Lung (tissue), 12 donors: Measurements from ENCODE around the gene COX6A2. TPM values are rescaled to one million over a fixed set of nuclear protein-coding genes. Genes with fewer than 3 reads are reported as not detected.

ENCODE experiments used
- ATAC-seq: fragments of 200-7000 bp; cut with Tn5 transposase; one replicate; pipeline ENCODE4 v1.9.1; 2020; ENCODE audit warnings: moderate number of reproducible peaks; ENCODE audit not compliant: insufficient read depth, low FRiP score
- DNase-seq, 3 donors: peaks; one replicate each; pipeline ENCODE4 v3.0.0-alpha.2; 2013 to 2017
- H3K27ac ChIP-seq, 2 donors: one replicate each; pipeline ENCODE4 v1.5.1; 2013; ENCODE audit warnings: mild to moderate bottlenecking in 2 of 2, moderate library complexity in 2 of 2, control low read depth in 1 of 2, inconsistent platforms in 1 of 2, low read depth in 1 of 2, low read length in 1 of 2
- H3K27me3 ChIP-seq, 3 donors: one replicate each; pipeline ENCODE4 v1.5.1; 2013; ENCODE audit warnings: low read length in 2 of 3; ENCODE audit not compliant: control insufficient read depth in 3 of 3, insufficient read depth in 3 of 3
- H3K36me3 ChIP-seq, 4 donors: one replicate each; pipeline ENCODE4 v1.5.1; 2013; ENCODE audit warnings: low read length in 4 of 4, mild to moderate bottlenecking in 1 of 4, moderate library complexity in 1 of 4; ENCODE audit not compliant: control insufficient read depth in 4 of 4, insufficient read depth in 4 of 4
- H3K4me1 ChIP-seq, 5 donors: one replicate each; pipeline ENCODE4 v1.5.1; 2013; ENCODE audit warnings: low read length in 5 of 5, mild to moderate bottlenecking in 2 of 5, moderate library complexity in 1 of 5; ENCODE audit not compliant: control insufficient read depth in 5 of 5, insufficient read depth in 5 of 5
- H3K4me3 ChIP-seq: one replicate; pipeline ENCODE4 v1.5.1; 2013; ENCODE audit warnings: mild to moderate bottlenecking, control low read depth, moderate library complexity
- H3K9ac ChIP-seq, 2 donors: one replicate each; pipeline ENCODE4 v1.5.1; 2013; ENCODE audit warnings: low read length in 2 of 2, control low read depth in 1 of 2; ENCODE audit not compliant: insufficient read depth in 1 of 2
- H3K9me3 ChIP-seq, 4 donors: one replicate each; pipeline ENCODE4 v1.5.1; 2013; ENCODE audit warnings: low read length in 3 of 4, mild to moderate bottlenecking in 1 of 4, moderate library complexity in 1 of 4; ENCODE audit not compliant: control insufficient read depth in 4 of 4, insufficient read depth in 3 of 4
- WGBS, 2 donors: extraction: QIAGEN DNeasy Blood & Tissue Kit; methylation state at CpG; one replicate each; pipeline ENCODE4 v1.1.7; 2013; 5-methylcytosine and 5-hydroxymethylcytosine counted together
- polyA plus RNA-seq, 2 donors: library from polyadenylated mRNA; stranded (reverse); fragments of 200-250 nt; gene quantifications; one replicate each; pipeline ENCODE4 v1.2.1, GENCODE V29; 2013
- total RNA-seq, 2 donors: library from RNA; depleted of rRNA in 1 of 2; stranded (reverse); fragments of >200 nt in 1 of 2; gene quantifications; one replicate each; pipeline ENCODE4 v1.2.1, GENCODE V29; 2014 to 2021
- TF ChIP-seq, protein P1 (sequence below): IDR thresholded peaks from 2 replicates; pipeline ENCODE4 v1.5.1; 2012; ENCODE audit warnings: mild to moderate bottlenecking; ENCODE audit errors: control extremely low read depth, extremely low read depth
- donor health status: control.
- donor health status: control.
- donor health status: Bipolar disorder and iron deficiency.
- donor health status: healthy.
- donor health status: DM: yes; HTN: yes; CAD: no.

COX6A2 gene
- total and polyA plus RNA-seq, 4 donors, result not detected

DNA sequence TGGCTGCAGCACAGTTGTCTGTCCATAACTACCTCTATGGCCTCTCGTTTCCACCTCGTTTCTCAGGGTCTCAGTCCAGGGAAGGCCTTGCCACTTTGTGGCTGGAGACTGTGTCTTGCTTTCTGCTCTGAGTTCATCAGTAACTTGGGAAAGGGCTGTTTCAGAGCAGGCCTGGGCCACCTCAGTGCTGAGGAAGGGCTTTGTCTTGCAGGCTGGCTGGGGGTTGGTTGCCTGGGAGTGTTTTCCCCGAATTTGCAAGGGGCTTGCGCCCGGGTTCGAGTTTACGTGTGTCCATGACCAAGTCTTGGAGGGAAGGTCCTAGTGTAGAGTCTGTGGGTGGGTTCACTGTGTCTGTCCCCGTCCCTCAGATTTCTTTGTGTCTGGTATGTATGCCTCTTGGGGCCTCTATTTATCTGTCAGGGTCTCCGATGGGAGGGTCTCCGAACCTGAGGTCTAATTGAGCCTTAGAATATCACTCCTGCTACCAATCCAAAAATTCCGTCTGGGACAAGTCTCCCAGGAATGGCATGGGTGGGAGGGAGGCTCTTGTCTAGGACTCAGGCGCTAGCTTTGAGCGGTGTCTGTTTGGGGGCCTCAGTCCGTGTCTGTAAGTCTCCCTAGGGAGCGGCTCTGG lies 43.2 kb upstream of the COX6A2 start:
- Histone ChIP-seq H3K4me3 (peak overlapping the region; percentile 62), H3K9me3 (no peaks in the 10 kb centered on the region), H3K27me3 (no peaks in the 10 kb centered on the region), H3K9ac (peak overlapping the region; percentile 82 to 89), H3K27ac (peak overlapping the region; percentile 76 to 85), H3K4me1 (peaks cover 0 to 23% (median 8%) of the 10 kb centered on the region in 5 donors), H3K36me3 (peaks cover 6 to 26% (median 13%) of the 10 kb centered on the region in 4 donors)
- 41 to 53% methylated on average over 15 of the region's 15 CpGs for WGBS, 2 donors
- DNase-seq (peak in 1 of 3 donors; percentile 42), ATAC-seq (no peak)
- TF ChIP-seq, protein P1, sequence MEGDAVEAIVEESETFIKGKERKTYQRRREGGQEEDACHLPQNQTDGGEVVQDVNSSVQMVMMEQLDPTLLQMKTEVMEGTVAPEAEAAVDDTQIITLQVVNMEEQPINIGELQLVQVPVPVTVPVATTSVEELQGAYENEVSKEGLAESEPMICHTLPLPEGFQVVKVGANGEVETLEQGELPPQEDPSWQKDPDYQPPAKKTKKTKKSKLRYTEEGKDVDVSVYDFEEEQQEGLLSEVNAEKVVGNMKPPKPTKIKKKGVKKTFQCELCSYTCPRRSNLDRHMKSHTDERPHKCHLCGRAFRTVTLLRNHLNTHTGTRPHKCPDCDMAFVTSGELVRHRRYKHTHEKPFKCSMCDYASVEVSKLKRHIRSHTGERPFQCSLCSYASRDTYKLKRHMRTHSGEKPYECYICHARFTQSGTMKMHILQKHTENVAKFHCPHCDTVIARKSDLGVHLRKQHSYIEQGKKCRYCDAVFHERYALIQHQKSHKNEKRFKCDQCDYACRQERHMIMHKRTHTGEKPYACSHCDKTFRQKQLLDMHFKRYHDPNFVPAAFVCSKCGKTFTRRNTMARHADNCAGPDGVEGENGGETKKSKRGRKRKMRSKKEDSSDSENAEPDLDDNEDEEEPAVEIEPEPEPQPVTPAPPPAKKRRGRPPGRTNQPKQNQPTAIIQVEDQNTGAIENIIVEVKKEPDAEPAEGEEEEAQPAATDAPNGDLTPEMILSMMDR, result no peak

DNA sequence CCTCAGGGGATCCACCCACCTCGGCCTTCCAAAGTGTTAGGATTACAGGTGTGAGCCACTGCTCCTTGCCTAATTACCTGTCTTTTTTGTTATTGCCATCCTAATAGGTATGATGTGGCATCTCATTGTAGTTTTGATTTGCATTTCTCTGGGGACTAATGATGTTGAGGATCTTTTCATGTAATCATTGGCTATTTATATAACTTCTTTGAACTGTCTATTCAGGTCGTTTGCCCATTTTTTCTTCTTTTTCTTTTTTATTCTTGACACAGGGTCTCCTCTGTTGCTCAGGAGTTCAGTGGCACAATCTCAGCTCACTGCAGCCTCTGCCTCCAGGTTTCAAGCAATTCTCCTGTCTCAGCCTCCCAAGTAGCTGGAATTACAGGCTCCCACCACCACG lies 42.5 kb upstream of the COX6A2 start:
- Histone ChIP-seq H3K36me3 (peaks cover 9 to 27% (median 13%) of the 10 kb centered on the region in 4 donors), H3K9ac (no peak overlapping the region), H3K27ac (no peak overlapping the region), H3K4me3 (no peak overlapping the region), H3K27me3 (no peaks in the 10 kb centered on the region), H3K9me3 (no peaks in the 10 kb centered on the region), H3K4me1 (peaks cover 0 to 23% (median 8%) of the 10 kb centered on the region in 5 donors)
- ATAC-seq (no peak), DNase-seq (no peak)
- TF ChIP-seq, protein P1, result no peak
- WGBS, 2 donors, result 85 to 91% methylated on average over 3 of the region's 3 CpGs

DNA sequence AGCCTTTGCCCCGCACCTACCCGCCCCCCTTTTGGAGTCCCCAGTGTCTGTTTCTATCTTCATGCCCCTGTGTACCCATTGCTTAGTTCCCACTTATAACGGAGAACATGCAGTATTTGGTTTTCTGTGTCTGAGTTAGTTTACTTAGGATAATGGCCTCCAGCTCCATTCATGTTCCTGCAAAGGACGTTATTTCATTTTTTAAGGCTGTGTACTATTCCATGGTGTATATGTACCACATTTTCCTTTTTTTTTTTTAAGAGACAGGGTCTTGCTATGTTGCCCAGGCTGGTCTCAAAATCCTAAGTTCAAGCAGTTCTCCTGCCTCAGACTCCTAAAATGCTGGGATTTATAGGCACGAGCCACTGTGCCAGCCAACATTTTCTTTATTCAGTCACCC lies 39.7 kb upstream of the COX6A2 start:
- TF ChIP-seq, protein P1, result no peak
- DNase-seq, result no peak
- Histone ChIP-seq H3K9ac (no peak overlapping the region), H3K4me1 (peaks cover 0 to 15% (median 5%) of the 10 kb centered on the region in 5 donors), H3K27me3 (no peaks in the 10 kb centered on the region), H3K4me3 (no peak overlapping the region), H3K9me3 (no peaks in the 10 kb centered on the region), H3K36me3 (peaks cover 3 to 30% (median 8%) of the 10 kb centered on the region in 4 donors), H3K27ac (no peak overlapping the region)
- WGBS, 2 donors, result 88 to 93% methylated on average over 5 of the region's 5 CpGs
- ATAC-seq, result no peak
